ENCODE data around the gene BTBD9. TPM values are rescaled to one million over a fixed set of nuclear protein-coding genes. Genes with fewer than 3 reads are reported as not detected.
A peak's percentile ranks its signal among the peaks of the same experiment; 100 is the strongest.

BTBD9 gene
- polyA plus RNA-seq, 4 donors: 5.1 to 10.2 (median 6.7) TPM

DNA sequence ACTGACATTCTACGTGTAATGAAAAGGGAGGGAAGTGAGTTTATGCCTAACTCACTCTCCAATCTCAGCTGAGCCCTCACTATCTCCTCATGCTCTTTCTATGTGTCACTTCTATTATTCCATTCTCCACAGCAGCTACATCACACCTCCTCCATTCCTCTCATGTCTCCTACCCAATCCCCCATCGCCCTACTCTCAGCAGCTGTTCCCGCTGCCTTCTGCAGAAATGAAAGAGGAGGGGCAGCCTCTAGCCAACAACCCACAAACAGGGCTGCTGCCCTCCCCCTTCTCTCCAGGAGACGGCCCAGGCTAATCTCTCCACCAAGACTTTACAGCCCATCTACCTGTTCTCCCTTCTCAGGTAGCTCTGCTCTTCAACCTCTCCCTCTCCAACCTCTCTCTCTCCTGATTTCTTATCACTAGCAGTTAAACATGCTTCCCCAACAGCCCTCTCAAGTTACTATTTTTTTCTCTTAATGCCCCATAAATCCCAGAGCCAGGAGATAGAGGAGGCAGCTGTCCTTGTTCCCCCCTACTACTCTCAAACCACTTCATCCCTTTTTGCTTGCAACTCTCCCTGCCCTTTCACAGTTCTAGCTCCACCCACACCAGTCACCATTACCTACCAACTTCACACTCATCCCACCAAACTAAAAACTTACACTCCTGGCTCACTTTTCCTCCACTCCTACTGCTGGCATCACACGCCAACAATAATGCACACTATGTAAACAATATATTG lies 136.5 kb downstream of the BTBD9 start:
- Histone ChIP-seq H3K27ac (ENCODE audit: low read depth in 1 of 3, low read length in 2 of 3) (no peak overlapping the region), H3K36me3 (ENCODE audit: control insufficient read depth in 3 of 3, insufficient read depth in 2 of 3, low read depth in 1 of 3, low read length in 3 of 3) (no peaks in the 10 kb centered on the region), H3K27me3 (ENCODE audit: control insufficient read depth in 3 of 3, insufficient read depth in 3 of 3, low read length in 3 of 3) (no peaks in the 10 kb centered on the region), H3K4me3 (ENCODE audit: low read depth in 1 of 3, low read length in 3 of 3) (no peak overlapping the region), H3K9me3 (ENCODE audit: control insufficient read depth in 2 of 2, insufficient read depth in 1 of 2, low read depth in 1 of 2, low read length in 1 of 2) (no peaks in the 10 kb centered on the region), H3K4me1 (ENCODE audit: control insufficient read depth in 3 of 3, insufficient read depth in 2 of 3, low read depth in 1 of 3, low read length in 2 of 3) (peaks cover 0 to 4% (median 0%) of the 10 kb centered on the region in 3 donors)
- DNase-seq: peak in 1 of 2 donors; percentile 18
- no peak for FAIRE-seq
- 82 to 86% (median 86%) methylated on average over 5 of the region's 5 CpGs for WGBS, 3 donors

DNA sequence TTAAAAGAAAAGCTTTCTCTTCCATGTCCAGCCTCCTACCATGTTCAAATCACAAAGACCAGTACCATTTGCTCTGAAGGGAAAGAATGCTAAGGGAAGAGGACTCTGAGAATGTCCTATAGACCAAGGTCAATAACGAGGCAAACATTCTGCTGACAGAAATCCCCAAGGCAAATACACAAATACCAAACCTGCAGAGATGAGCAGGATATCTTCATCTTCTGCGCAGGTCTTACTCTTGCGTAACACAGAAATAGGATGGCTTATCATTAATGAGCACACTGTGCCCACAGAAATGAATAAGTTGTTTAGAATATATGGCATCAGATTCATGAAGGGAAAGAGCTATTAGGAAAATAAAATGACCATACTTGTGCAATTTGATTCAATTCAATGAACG lies 137.3 kb downstream of the BTBD9 start:
- H3K36me3 ChIP-seq (ENCODE audit: control insufficient read depth in 3 of 3, insufficient read depth in 2 of 3, low read depth in 1 of 3, low read length in 3 of 3): no peaks in the 10 kb centered on the region
- H3K4me3 ChIP-seq (ENCODE audit: low read depth in 1 of 3, low read length in 3 of 3): no peak overlapping the region
- WGBS, 3 donors: 91 to 96% (median 96%) methylated on average over 4 of the region's 4 CpGs
- no peaks in the 10 kb centered on the region for H3K9me3 ChIP-seq (ENCODE audit: control insufficient read depth in 2 of 2, insufficient read depth in 1 of 2, low read depth in 1 of 2, low read length in 1 of 2)
- DNase-seq (no peak), FAIRE-seq (no peak)
- no peak overlapping the region for H3K27ac ChIP-seq (ENCODE audit: low read depth in 1 of 3, low read length in 2 of 3)
- H3K27me3 ChIP-seq (ENCODE audit: control insufficient read depth in 3 of 3, insufficient read depth in 3 of 3, low read length in 3 of 3): no peaks in the 10 kb centered on the region
- peaks cover 0 to 4% (median 0%) of the 10 kb centered on the region in 3 donors for H3K4me1 ChIP-seq (ENCODE audit: control insufficient read depth in 3 of 3, insufficient read depth in 2 of 3, low read depth in 1 of 3, low read length in 2 of 3)

DNA sequence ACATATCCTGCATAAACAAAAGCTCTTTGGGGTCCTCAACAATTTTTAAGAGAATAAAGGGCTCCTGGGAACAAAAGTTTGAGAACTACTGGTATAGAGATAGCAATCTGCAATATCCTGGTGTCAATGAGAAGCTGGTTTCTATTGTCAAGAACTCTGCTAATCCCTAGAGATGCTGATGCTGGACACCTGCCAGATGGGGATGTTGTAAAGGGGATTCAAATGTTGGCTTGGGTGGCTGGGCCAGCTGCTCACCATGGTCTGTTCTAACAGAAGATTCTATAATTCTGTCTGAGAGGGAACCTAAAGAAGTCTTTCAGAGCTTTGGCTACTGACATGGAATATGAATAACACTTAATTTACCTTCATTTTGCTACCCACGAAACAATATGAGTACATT lies 137.8 kb downstream of the BTBD9 start:
- no peak for DNase-seq
- no peaks in the 10 kb centered on the region for H3K27me3 ChIP-seq (ENCODE audit: control insufficient read depth in 3 of 3, insufficient read depth in 3 of 3, low read length in 3 of 3)
- H3K4me3 ChIP-seq (ENCODE audit: low read depth in 1 of 3, low read length in 3 of 3): no peak overlapping the region
- 54 to 95% (median 86%) methylated on average over 1 of the region's 1 CpG for WGBS, 3 donors
- no peaks in the 10 kb centered on the region for H3K36me3 ChIP-seq (ENCODE audit: control insufficient read depth in 3 of 3, insufficient read depth in 2 of 3, low read depth in 1 of 3, low read length in 3 of 3)
- FAIRE-seq: no peak
- H3K9me3 ChIP-seq (ENCODE audit: control insufficient read depth in 2 of 2, insufficient read depth in 1 of 2, low read depth in 1 of 2, low read length in 1 of 2): no peaks in the 10 kb centered on the region
- H3K27ac ChIP-seq (ENCODE audit: low read depth in 1 of 3, low read length in 2 of 3): no peak overlapping the region
- peaks cover 0 to 4% (median 0%) of the 10 kb centered on the region in 3 donors for H3K4me1 ChIP-seq (ENCODE audit: control insufficient read depth in 3 of 3, insufficient read depth in 2 of 3, low read depth in 1 of 3, low read length in 2 of 3)

DNA sequence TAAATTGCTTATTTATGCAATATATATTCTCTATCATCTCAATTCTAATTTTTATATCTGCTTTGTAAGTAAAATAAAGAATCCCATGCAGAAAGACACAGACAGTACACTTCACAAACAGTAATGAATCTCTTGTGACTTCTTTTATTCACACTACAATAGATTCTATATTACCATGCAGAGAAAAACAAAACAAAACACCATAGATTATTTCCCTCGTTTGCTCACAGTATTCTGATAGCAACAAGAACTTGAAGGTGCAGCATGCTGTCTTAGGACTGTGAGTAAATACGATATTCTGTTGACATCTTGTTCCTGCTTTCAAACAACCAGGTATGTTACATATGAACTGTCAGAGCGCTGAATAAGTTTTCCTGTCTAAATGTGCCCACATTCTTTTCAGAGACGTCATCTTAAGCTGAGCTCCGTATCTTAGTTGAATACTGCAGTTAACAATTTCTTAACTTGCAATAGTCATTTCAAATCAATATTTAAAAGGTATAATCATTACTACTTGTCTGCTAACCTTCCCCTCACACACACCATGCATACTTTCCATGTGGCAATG lies 140.1 kb downstream of the BTBD9 start:
- FAIRE-seq (no peak), DNase-seq (no peak)
- H3K4me3 ChIP-seq (ENCODE audit: low read depth in 1 of 3, low read length in 3 of 3): no peak overlapping the region
- no peaks in the 10 kb centered on the region for H3K27me3 ChIP-seq (ENCODE audit: control insufficient read depth in 3 of 3, insufficient read depth in 3 of 3, low read length in 3 of 3)
- H3K4me1 ChIP-seq (ENCODE audit: control insufficient read depth in 3 of 3, insufficient read depth in 2 of 3, low read depth in 1 of 3, low read length in 2 of 3): peaks cover 0 to 4% (median 0%) of the 10 kb centered on the region in 3 donors
- H3K36me3 ChIP-seq (ENCODE audit: control insufficient read depth in 3 of 3, insufficient read depth in 2 of 3, low read depth in 1 of 3, low read length in 3 of 3): no peaks in the 10 kb centered on the region
- H3K9me3 ChIP-seq (ENCODE audit: control insufficient read depth in 2 of 2, insufficient read depth in 1 of 2, low read depth in 1 of 2, low read length in 1 of 2): no peaks in the 10 kb centered on the region
- H3K27ac ChIP-seq (ENCODE audit: low read depth in 1 of 3, low read length in 2 of 3): no peak overlapping the region
- 74 to 83% (median 80%) methylated on average over 5 of the region's 5 CpGs for WGBS, 3 donors

DNA sequence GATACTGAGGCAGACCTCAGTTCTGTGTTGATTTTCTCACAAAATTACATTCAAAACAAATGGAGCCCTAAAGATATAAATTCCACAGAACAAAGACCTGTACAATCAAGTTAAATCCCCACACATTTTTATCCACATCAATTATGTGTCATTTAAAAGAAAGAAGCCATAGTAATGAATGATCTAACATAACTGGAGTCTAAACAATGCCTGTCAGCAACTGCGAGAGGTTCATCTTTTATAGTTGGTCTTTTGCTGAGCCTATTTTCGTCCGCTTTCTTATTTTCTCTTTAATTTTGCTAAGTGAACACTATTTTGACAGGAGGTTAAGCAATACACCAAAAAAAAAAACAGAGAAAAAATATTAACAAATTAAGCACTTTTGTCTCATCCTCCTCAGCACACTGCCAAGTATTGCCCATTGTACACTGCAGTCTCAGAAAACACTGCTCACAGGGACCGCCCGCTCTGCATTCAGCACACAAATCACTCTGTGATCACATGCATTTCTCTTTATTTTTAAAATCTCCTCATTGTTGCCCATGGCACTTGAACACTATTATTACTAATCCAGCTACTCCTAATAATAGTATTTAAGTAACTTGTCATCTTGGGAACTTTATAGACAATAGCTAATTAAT lies 140.8 kb downstream of the BTBD9 start:
- H3K9me3 ChIP-seq (ENCODE audit: control insufficient read depth in 2 of 2, insufficient read depth in 1 of 2, low read depth in 1 of 2, low read length in 1 of 2): no peaks in the 10 kb centered on the region
- H3K4me1 ChIP-seq (ENCODE audit: control insufficient read depth in 3 of 3, insufficient read depth in 2 of 3, low read depth in 1 of 3, low read length in 2 of 3): peaks cover 0 to 4% (median 0%) of the 10 kb centered on the region in 3 donors
- H3K4me3 ChIP-seq (ENCODE audit: low read depth in 1 of 3, low read length in 3 of 3): no peak overlapping the region
- DNase-seq (no peak), FAIRE-seq (no peak)
- WGBS, 3 donors: 65 to 77% (median 75%) methylated on average over 5 of the region's 5 CpGs
- H3K27me3 ChIP-seq (ENCODE audit: control insufficient read depth in 3 of 3, insufficient read depth in 3 of 3, low read length in 3 of 3): no peaks in the 10 kb centered on the region
- H3K27ac ChIP-seq (ENCODE audit: low read depth in 1 of 3, low read length in 2 of 3): no peak overlapping the region
- H3K36me3 ChIP-seq (ENCODE audit: control insufficient read depth in 3 of 3, insufficient read depth in 2 of 3, low read depth in 1 of 3, low read length in 3 of 3): no peaks in the 10 kb centered on the region

DNA sequence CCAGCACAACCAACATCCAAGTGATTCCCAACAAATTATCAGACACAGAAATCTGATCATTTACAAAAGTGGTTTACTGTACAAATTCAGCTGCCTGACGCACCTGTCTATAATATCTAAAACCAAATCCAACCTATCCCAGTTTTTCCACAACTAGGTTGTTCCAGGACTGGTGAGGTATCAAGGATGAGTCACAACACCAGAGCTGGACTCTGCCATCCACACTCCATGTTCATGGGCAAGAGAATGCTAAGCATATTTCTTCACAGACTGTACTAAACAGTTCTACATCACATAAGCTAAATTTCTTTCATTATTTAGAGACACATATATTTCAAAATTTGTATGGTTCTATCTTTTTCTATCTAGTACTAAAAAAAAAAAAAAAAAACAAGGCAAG lies 141.6 kb downstream of the BTBD9 start:
- Histone ChIP-seq H3K27ac (ENCODE audit: low read depth in 1 of 3, low read length in 2 of 3) (no peak overlapping the region), H3K36me3 (ENCODE audit: control insufficient read depth in 3 of 3, insufficient read depth in 2 of 3, low read depth in 1 of 3, low read length in 3 of 3) (no peaks in the 10 kb centered on the region), H3K27me3 (ENCODE audit: control insufficient read depth in 3 of 3, insufficient read depth in 3 of 3, low read length in 3 of 3) (no peaks in the 10 kb centered on the region), H3K4me1 (ENCODE audit: control insufficient read depth in 3 of 3, insufficient read depth in 2 of 3, low read depth in 1 of 3, low read length in 2 of 3) (no peaks in the 10 kb centered on the region), H3K9me3 (ENCODE audit: control insufficient read depth in 2 of 2, insufficient read depth in 1 of 2, low read depth in 1 of 2, low read length in 1 of 2) (no peaks in the 10 kb centered on the region), H3K4me3 (ENCODE audit: low read depth in 1 of 3, low read length in 3 of 3) (no peak overlapping the region)
- FAIRE-seq (no peak), DNase-seq (peak in 1 of 2 donors; percentile 20)
- 80 to 95% (median 86%) methylated on average over 1 of the region's 1 CpG for WGBS, 3 donors

DNA sequence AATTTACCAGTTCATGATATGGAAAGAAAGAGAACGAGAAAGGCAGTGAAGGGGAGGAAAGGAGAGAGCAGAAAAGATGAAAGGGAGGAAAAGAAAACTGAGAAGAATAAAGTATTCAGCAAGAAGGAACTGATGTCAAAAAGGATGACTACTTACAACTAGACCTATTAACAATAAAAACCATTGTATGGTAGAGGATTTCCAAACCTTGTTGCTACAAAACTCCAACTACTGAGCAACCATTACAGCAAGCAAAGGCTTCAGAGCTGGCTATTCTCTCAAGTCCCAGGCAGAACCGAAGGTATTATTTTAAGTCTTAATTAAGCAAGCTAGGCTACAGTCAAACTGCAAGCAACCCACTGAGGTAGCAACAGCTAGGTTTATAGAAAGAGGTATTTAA lies 142.2 kb downstream of the BTBD9 start:
- no peaks in the 10 kb centered on the region for H3K9me3 ChIP-seq (ENCODE audit: control insufficient read depth in 2 of 2, insufficient read depth in 1 of 2, low read depth in 1 of 2, low read length in 1 of 2)
- no peak for FAIRE-seq
- H3K4me1 ChIP-seq (ENCODE audit: control insufficient read depth in 3 of 3, insufficient read depth in 2 of 3, low read depth in 1 of 3, low read length in 2 of 3): no peaks in the 10 kb centered on the region
- no peak for DNase-seq
- H3K4me3 ChIP-seq (ENCODE audit: low read depth in 1 of 3, low read length in 3 of 3): no peak overlapping the region
- no peaks in the 10 kb centered on the region for H3K27me3 ChIP-seq (ENCODE audit: control insufficient read depth in 3 of 3, insufficient read depth in 3 of 3, low read length in 3 of 3)
- no peak overlapping the region for H3K27ac ChIP-seq (ENCODE audit: low read depth in 1 of 3, low read length in 2 of 3)
- H3K36me3 ChIP-seq (ENCODE audit: control insufficient read depth in 3 of 3, insufficient read depth in 2 of 3, low read depth in 1 of 3, low read length in 3 of 3): no peaks in the 10 kb centered on the region
- 90 to 96% (median 91%) methylated on average over 2 of the region's 2 CpGs for WGBS, 3 donors

DNA sequence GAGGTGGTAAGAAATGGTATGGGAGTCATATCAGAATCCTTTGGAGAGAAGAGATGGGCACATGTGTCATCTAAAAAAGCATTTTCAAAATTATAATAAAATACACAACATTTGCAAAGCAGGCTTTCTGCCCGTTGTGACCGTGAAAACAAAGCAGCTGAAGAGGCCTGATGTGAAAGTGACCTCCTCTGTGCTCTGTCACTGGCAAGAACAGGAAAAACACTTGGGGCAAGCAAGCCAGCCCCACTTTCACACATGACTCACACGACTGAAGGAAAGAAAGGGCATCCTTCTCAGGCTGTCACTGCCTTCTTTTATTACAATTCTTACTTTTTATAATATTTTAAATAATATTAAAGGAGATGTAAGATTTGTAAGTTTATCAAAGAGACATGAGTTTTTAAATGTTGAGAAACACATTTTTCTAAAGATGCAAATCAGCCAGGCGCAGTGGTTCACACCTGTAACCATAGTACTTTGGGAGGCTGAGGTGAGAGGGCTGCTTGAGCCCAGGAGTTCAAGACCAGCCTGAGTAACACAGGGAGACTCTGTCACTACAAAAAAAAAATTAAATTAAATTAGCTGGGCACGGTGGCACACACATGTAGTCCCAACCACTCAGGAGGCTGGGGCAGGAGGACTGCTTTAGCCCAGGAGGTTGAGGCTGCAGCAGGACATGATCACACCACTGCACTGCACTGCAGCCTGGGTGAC lies 143.7 kb downstream of the BTBD9 start:
- FAIRE-seq (no peak), DNase-seq (no peak)
- WGBS, 3 donors: 71 to 73% (median 71%) methylated on average over 5 of the region's 5 CpGs
- Histone ChIP-seq H3K4me1 (ENCODE audit: control insufficient read depth in 3 of 3, insufficient read depth in 2 of 3, low read depth in 1 of 3, low read length in 2 of 3) (no peaks in the 10 kb centered on the region), H3K36me3 (ENCODE audit: control insufficient read depth in 3 of 3, insufficient read depth in 2 of 3, low read depth in 1 of 3, low read length in 3 of 3) (no peaks in the 10 kb centered on the region), H3K9me3 (ENCODE audit: control insufficient read depth in 2 of 2, insufficient read depth in 1 of 2, low read depth in 1 of 2, low read length in 1 of 2) (no peaks in the 10 kb centered on the region), H3K4me3 (ENCODE audit: low read depth in 1 of 3, low read length in 3 of 3) (no peak overlapping the region), H3K27me3 (ENCODE audit: control insufficient read depth in 3 of 3, insufficient read depth in 3 of 3, low read length in 3 of 3) (no peaks in the 10 kb centered on the region), H3K27ac (ENCODE audit: low read depth in 1 of 3, low read length in 2 of 3) (no peak overlapping the region)

Measured in small intestine (tissue), 7 donors.